ENCODE results near the gene KLRG1.

DNA sequence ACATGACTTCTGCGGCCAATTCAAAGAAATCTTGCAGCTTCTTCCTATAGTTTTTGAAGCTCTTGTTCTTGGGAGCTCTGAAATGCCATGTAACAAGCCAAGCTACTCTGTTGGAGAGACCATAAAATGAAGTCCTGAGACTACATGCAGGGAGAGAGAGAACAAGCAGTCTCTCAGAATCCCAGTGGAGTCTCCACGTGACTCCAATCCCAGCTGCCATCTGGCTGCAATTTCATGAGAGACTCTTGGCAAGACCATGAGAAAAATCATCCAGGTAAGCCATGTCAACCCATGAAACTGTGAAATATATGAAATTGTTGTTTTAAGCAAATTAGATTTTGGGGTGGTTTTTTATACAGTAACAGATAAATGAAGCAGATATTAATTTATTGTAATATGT, 54.4 kb downstream of the KLRG1 start:
- TF ChIP-seq, protein P1, sequence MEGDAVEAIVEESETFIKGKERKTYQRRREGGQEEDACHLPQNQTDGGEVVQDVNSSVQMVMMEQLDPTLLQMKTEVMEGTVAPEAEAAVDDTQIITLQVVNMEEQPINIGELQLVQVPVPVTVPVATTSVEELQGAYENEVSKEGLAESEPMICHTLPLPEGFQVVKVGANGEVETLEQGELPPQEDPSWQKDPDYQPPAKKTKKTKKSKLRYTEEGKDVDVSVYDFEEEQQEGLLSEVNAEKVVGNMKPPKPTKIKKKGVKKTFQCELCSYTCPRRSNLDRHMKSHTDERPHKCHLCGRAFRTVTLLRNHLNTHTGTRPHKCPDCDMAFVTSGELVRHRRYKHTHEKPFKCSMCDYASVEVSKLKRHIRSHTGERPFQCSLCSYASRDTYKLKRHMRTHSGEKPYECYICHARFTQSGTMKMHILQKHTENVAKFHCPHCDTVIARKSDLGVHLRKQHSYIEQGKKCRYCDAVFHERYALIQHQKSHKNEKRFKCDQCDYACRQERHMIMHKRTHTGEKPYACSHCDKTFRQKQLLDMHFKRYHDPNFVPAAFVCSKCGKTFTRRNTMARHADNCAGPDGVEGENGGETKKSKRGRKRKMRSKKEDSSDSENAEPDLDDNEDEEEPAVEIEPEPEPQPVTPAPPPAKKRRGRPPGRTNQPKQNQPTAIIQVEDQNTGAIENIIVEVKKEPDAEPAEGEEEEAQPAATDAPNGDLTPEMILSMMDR (IDR thresholded peaks at IDR 0.05), result no peak
- no peak for TF ChIP-seq POLR2A (IDR thresholded peaks at IDR 0.05)

Data from testis (tissue), 2 donors.